ENCODE results near the gene EHF.
A peak's percentile ranks its signal among the peaks of the same experiment; 100 is the strongest.

EHF gene

GRCh38 chr11:34644669-34645406 lies 23.9 kb downstream of the EHF start:
- DNase-seq (ENCODE audit: low read depth in 3 of 3): no peak

GRCh38 chr11:34646431-34646830 lies 25.5 kb downstream of the EHF start:
- no peak for DNase-seq (ENCODE audit: low read depth in 3 of 3)

DNA sequence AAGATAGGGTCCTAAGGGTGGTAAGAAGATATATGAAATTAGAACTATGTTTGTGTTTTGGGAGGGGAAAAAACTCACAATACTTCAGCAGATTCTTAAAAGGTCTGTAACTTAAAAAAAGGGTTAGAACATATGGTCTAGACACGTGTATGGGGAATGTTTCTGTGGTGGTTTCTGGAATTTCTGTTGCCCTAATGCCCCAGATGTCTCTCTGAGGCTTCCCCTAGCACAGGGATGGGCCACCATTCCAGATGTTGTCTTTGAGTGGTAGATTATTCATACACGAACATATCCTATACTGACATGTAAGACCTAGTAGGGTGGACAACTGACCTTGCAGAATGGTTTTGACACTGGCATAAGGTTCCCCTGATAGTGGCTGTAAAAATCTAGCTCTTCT lies 26.2 kb downstream of the EHF start:
- DNase-seq (ENCODE audit: low read depth in 3 of 3): no peak

DNA sequence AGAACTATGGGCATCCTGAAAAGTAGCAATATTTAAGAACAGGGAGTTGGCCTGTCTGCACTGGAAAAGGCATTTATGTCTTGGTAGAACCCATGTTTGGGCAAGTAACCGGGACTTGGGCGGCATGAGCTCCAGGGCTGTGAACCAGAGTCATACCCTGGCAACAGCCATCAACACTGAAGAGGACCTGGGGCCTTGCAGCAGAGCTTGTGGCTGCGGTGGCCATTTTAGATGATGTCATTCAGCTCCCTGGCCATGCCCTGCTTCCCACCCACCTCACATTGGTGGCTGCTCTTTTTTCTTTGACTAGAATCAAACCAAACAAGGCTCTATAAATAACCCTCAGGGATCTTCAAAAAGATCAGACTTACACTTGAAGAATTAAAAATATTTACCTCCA lies 26.6 kb downstream of the EHF start:
- no peak for DNase-seq (ENCODE audit: low read depth in 3 of 3)

- DNase-seq (ENCODE audit: low read depth in 3 of 3): no peak
Observed at GRCh38 chr11:34648036-34648435, 27.1 kb downstream of the EHF start.

- no peak for DNase-seq (ENCODE audit: low read depth in 3 of 3)
Observed at GRCh38 chr11:34649597-34649996, 28.7 kb downstream of the EHF start.

- peak; percentile 68 to 86 (median 70) for DNase-seq (ENCODE audit: low read depth in 3 of 3)
Observed at GRCh38 chr11:34650528-34650927, 29.6 kb downstream of the EHF start.

- no peak for DNase-seq (ENCODE audit: low read depth in 3 of 3)
Observed at GRCh38 chr11:34651551-34651950, 30.7 kb downstream of the EHF start.

GRCh38 chr11:34652191-34652973 lies 31.5 kb downstream of the EHF start:
- DNase-seq (ENCODE audit: low read depth in 3 of 3): no peak

DNA sequence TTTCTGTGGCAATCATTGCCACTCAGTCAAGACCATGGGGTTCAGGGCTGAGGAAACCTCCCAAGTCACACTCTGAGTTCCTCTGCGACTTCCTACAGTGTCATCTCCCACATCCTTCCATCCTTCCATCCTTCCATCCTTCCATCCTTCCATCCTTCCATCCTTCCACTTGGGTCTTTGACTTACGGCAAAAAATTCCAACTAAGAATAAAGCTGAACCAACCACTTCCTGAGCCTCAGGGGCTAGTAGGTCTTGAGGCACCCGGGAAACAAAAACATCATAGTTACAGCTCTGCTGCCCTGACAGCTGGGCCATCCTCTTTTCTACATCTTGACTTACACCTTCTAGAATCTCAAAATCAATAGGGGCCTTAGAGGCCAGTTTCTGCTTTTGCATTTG lies 32.1 kb downstream of the EHF start:
- no peak for DNase-seq (ENCODE audit: low read depth in 3 of 3)

DNA sequence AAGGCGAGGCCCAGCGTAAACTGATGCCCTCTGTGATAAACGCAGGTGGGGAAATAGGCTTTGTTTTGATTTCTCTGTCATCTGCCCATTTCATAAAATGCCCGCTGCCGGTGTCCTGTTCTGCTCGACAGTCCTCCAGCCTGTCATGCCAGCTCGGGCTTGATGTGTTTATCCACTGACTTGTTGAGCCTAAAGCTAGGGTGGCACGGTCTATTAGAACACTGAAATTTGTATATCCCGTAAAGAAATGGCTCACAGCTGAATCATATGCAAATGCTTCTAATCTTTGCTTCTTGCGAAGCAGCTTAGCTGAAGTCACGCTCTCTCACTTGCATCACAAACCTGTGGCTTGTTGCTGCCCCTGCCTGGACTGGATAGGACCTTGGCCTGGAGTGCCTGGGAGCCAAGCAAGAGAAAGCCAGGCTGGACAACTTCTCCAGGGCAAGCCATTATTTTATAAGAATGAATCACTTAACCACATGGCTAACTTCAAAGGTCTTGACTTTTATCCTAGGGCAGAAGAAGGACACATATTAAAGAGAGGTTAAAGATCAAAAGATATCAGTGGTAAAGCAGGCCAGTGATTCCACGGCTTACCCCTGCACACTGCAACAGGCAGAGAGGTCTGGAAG lies 33.1 kb downstream of the EHF start:
- DNase-seq (ENCODE audit: low read depth in 3 of 3): no peak

- no peak for DNase-seq (ENCODE audit: low read depth in 3 of 3)
Observed at GRCh38 chr11:34654483-34655334, 33.8 kb downstream of the EHF start.

- DNase-seq (ENCODE audit: low read depth in 3 of 3): no peak
Observed at GRCh38 chr11:34655335-34656008, 34.6 kb downstream of the EHF start.

GRCh38 chr11:34656062-34656720 lies 35.3 kb downstream of the EHF start:
- DNase-seq (ENCODE audit: low read depth in 3 of 3): no peak

DNA sequence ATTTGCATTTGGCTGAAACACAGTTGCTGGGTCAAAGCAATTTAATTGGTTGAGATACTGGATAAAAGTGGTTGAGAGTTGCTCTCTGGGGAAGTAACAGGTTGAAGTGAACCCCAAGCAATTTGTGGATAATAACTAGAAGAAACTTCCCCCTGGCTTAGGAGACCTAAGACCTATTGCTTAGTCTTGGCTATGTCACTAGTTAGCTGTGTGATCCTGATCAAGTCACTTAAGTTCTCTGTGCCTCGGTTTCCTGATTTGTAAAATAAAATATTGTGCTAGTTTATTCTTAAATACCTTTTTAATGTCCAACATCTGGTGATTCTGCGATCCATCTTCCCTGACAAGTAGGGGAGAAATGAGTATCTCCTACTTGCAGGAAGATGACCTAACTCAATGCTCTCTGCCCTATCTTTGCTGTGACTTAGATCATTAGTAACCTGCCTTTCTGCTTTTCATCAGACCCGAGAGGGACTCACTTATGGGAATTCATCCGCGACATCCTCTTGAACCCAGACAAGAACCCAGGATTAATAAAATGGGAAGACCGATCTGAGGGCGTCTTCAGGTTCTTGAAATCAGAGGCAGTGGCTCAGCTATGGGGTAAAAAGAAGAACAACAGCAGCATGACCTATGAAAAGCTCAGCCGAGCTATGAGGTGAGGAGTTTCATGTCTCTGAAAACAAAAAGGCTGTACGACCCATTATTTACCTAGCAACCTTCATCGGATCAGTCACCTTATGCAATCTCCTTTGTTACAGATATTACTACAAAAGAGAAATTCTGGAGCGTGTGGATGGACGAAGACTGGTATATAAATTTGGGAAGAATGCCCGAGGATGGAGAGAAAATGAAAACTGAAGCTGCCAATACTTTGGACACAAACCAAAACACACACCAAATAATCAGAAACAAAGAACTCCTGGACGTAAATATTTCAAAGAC lies 37.5 kb downstream of the EHF start:
- no peak for DNase-seq (ENCODE audit: low read depth in 3 of 3)

DNA sequence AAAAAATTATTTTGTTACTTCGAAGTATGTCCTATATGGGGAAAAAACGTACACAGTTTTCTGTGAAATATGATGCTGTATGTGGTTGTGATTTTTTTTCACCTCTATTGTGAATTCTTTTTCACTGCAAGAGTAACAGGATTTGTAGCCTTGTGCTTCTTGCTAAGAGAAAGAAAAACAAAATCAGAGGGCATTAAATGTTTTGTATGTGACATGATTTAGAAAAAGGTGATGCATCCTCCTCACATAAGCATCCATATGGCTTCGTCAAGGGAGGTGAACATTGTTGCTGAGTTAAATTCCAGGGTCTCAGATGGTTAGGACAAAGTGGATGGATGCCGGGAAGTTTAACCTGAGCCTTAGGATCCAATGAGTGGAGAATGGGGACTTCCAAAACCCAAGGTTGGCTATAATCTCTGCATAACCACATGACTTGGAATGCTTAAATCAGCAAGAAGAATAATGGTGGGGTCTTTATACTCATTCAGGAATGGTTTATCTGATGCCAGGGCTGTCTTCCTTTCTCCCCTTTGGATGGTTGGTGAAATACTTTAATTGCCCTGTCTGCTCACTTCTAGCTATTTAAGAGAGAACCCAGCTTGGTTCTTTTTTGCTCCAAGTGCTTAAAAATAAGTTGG lies 38.3 kb downstream of the EHF start:
- DNase-seq (ENCODE audit: low read depth in 3 of 3): no peak

- no peak for DNase-seq (ENCODE audit: low read depth in 3 of 3)
Observed at GRCh38 chr11:34665077-34665835, 44.4 kb downstream of the EHF start.

DNA sequence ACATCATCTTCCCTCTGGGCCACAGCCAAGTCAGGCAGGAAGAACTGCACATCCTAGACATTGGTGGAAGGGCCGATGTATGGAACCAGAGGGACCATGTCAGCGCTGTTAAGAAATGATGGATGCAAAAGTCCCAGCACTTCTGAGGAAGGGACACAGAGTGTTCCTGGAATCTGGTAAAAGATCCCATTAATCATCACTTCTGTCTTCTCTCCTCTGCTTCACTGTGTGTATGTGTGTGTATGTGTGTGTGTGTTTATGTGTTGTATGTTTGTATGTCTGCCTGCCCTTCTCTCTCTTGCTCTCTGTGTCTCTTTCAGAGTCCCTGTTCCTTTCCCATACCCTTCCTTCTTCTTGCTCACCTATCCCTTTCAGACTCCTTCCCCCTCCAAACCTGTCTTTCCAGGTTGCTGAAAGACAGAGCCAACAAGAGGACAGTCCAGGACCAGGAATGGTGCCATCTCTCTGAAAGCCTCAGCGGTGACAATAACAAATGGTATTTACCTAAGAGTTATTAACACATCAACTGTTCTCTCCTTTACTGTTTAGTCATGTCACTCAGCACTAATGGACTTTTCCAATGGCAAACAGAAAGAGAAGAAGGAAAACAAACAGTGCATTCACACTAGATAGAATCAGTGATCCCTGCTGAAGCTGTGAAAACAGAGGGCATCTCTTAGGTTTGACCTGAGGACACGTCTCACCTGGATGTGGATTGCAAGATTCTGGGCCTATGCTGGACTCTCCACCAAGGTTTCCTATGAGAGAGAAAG lies 47.1 kb downstream of the EHF start:
- no peak for DNase-seq (ENCODE audit: low read depth in 3 of 3)

Measured in stimulated activated CD4-positive, alpha-beta T cell treated with anti-CD3 and anti-CD28 coated beads, TNF-alpha, amount 100 ng/mL, for 48 hours (primary cell).